ENCODE results near the gene SLC50A1. TPM values are rescaled to one million over a fixed set of nuclear protein-coding genes. Genes with fewer than 3 reads are reported as not detected.

SLC50A1 gene, protein sequence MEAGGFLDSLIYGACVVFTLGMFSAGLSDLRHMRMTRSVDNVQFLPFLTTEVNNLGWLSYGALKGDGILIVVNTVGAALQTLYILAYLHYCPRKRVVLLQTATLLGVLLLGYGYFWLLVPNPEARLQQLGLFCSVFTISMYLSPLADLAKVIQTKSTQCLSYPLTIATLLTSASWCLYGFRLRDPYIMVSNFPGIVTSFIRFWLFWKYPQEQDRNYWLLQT
- polyA plus RNA-seq (ENCODE audit: insufficient read depth in 1 of 5, insufficient read length in 5 of 5, low replicate concordance in 1 of 5) = 10 to 100 TPM; 32.7 to 41.6 (median 37.3) TPM
- long read RNA-seq, donor 1, partial matches to known transcripts = 0 of 7 reads
- long read RNA-seq, donor 1, other reads (novel, unspliced or antisense) = 0 of 7 reads
- long read RNA-seq, donor 2, partial matches to known transcripts = 0 of 6 reads
- long read RNA-seq, donor 2, other reads (novel, unspliced or antisense) = 0 of 6 reads
- long read RNA-seq, donor 3, partial matches to known transcripts = 0 of 8 reads
- long read RNA-seq, donor 3, other reads (novel, unspliced or antisense) = 0 of 8 reads
- long read RNA-seq, donor 4, partial matches to known transcripts = 0 of 3 reads
- long read RNA-seq, donor 4, other reads (novel, unspliced or antisense) = 0 of 3 reads
- long read RNA-seq, donor 5, partial matches to known transcripts = 0 of 4 reads
- long read RNA-seq, donor 5, other reads (novel, unspliced or antisense) = 0 of 4 reads
- long read RNA-seq, donor 6, transcript SLC50A1-203 (6 exons, 1,300 nt) = major isoform, 9 of 11 reads
- long read RNA-seq, donor 6, partial matches to known transcripts = 0 of 11 reads
- long read RNA-seq, donor 6, other reads (novel, unspliced or antisense) = 0 of 11 reads
- long read RNA-seq, donor 7, partial matches to known transcripts = 0 of 5 reads
- long read RNA-seq, donor 7, other reads (novel, unspliced or antisense) = 0 of 5 reads
- long read RNA-seq, donor 8, partial matches to known transcripts = 0 of 3 reads
- long read RNA-seq, donor 8, other reads (novel, unspliced or antisense) = 0 of 3 reads

GRCh38 chr1:155135415-155136028, at the start of gene SLC50A1:
SLC50A1 (plus strand) TSS chr1:155135852; CDS start chr1:155135912, 60 bp downstream.
- DNase-seq = peak; percentile 95

GRCh38 chr1:155086128-155086741, 49.4 kb upstream of the SLC50A1 start:
- no peak for DNase-seq

GRCh38 chr1:155086856-155087535, 48.7 kb upstream of the SLC50A1 start:
- DNase-seq = no peak

DNA sequence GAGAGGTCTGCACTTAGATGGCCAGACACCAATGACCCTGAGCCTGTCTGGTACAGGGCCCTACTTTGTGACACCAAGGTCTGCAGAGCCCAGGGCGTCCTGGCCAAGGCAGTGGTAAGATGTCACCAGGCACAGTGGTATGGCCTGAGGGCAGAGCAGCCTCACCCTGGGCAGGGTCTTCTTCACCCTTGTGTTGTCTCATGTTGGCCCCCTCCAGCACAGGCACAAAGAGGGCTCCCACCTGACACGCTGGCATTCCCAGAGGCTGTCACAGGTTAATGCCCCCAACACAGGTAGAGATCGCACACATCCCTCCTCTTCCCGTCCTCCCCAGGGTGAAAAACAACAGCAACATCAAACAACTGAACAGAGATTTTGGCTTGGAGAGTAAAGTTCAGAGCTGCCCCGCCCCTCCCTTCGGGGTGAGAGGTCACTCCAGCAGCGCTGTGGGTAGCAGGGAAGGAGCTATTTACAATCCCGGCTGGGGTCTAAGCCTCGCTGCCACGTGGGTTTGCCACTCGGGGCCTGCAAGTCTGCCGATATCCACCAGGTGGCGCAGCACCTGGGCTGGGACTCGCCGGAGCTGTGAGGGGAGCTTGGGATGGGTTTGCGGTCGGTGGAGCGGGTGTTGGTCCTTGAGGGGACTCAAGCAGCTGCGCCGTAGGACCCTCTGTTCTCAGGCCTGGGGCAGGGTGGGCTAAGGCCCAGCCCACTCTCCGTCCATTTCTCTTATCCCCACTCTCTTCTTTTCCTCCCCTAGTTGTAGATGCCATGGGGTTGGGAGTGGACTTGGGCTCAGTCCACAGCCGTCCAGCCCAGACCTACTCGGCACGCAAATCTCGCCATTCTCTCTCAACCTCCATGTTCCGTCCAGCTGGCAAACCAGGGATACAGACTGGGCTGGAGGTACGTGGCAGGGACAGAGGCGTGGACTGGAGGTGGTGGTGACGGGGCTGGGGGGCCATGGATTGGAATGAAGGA, 44.3 kb upstream of the SLC50A1 start:
- peak in 1 of 2 donors; percentile 73 for DNase-seq

GRCh38 chr1:155092131-155092530, 43.5 kb upstream of the SLC50A1 start:
- no peak for DNase-seq

- no peak for DNase-seq
Observed at GRCh38 chr1:155092641-155093040, 43.0 kb upstream of the SLC50A1 start.

GRCh38 chr1:155093911-155094621, 41.6 kb upstream of the SLC50A1 start:
- DNase-seq = no peak

GRCh38 chr1:155094622-155094948, 41.1 kb upstream of the SLC50A1 start:
- no peak for DNase-seq

DNA sequence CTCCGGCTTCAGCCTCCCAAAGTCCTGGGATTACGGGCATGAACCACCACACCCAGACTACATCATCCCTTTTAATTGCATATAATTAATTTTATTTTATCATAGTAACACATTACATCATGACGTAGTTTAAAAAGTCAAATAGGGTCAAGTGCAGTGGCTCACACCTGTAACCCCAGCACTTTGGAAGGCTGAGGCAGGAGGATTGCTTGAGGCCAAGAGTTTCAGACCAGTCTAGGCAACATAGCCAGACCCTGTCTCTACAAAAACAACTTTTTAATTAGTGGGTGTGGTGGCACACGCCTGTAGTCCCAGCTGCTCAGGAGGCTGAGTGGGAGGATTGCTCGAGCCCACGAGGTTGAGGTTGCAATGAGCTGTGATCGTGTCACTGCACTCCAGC, 36.3 kb upstream of the SLC50A1 start:
- DNase-seq = no peak

DNA sequence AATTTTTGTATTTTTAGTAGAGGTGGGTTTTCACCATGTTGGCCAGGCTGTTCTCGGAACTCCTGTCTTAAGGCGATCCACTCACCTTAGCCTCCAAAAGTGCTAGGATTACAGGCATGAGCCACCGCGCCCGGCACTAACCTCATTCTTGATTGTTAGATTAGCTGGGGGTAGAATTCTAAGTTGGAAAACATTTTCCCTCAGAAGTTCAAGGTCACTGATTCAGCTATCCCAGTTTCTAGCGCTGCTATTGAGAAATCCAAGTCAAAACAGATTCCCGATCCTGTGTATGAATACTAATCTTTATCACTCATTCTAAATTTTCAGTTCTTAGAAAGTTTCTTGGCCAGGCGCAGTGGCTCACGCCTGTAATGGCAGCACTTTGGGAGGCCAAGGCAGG, 32.3 kb upstream of the SLC50A1 start:
- DNase-seq = no peak

DNA sequence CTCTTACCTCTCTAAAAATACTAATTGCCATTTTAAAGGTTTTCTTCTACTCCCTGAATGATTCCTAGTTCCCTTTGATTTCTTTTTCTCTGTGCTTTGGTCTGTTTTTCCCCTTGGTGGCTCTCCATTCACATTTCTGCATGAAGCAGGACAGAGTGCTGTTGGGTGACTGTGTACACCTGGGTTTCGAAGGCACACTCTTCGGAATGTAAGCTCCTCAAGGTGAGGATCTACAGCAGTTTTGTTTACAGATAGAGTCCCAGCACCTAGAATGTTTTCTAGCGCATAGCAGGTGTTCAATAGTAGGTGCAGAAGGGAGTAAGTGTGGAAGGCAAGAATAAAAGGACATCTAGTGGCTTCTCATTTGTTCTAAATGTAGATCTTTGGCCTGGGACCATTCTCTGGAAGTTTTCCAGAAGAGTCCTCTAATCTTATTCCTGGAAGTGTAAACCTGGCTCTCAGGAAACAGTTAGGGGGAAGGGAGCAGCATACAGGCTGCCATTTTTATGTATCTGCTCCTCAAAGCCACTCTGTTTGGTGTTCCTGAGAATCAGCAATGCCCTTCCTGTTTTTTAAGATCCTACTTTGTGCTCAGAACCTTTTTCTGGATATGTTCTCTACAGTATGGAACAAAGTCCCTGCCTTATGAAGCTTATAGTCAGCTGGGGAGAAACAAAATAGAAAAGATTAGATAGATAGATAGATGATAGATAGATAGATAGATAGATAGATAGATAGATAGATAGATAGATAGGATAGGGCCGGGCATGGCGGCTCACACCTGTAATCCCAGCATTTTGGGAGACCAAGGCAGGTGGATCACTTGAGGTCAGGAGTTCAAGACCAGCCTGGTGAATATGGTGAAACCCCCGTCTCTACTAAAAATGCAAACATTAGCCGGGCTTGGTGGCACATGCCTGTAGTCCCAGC, 30.8 kb upstream of the SLC50A1 start:
- DNase-seq = no peak

- no peak for DNase-seq
Observed at GRCh38 chr1:155105604-155106011, 30.0 kb upstream of the SLC50A1 start.

- no peak for DNase-seq
Observed at GRCh38 chr1:155106862-155107261, 28.8 kb upstream of the SLC50A1 start.

DNA sequence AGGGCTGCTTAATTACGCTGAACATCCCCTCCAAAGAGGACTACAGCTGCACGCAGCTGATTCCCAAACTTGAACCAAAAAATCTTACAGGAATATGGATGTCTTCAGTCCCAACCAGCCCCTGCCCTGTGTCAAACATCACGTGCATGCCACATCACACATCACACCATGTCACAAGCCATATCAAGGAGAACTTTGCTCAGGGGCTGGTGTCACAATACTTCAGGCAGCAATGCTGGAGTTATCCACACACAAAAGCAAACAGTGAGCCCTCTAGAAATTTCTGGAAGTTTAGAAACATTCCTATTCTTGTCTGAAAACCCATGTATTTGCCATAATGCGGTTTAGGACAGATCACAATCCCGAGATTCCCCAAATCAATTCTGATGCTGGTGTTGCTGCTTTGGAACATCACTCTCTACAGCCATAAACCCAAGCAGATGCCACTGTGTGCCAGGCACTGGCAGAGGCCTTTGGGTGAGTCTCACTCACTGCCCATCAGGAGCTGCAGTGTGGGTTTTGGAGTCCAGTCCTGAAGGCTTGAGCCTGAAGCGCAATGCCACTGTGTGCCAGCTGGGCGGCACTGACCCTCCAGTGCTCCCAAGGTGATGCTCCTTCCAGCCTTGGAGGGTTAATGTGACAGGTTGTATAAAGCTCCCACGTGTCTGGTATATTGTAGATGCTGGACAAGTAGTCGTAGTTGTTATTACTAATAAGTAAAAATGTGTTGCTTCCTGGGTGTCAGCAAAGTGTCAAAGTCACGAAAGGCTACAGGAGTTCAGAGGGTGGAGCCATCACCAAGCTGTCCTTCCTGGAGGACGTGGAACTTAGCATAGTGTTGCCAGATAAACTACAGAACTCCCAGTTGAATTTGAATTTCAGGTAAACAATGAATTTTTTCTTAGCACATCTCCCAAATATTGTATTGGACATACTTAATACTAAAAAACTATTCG, 28.1 kb upstream of the SLC50A1 start:
- no peak for DNase-seq

DNA sequence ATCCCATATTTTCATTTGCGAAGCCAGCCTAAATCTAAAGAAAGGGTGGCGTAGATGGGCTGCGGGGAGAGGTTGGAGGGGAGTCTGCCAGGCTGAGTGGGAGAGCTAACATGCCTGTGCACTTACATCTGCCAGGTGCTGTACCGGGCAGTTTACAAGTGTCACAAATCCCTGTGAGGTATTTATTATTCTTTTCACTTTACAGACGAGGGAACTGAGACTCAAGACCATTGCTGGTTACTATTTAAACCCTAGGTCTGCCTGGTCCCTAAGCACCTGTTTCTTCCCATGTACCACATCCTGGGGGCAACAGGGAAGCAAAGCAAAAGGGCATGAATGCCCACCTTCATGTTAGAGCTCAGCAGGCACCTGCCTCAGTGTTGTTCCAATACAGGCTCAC, 27.4 kb upstream of the SLC50A1 start:
- no peak for DNase-seq

DNA sequence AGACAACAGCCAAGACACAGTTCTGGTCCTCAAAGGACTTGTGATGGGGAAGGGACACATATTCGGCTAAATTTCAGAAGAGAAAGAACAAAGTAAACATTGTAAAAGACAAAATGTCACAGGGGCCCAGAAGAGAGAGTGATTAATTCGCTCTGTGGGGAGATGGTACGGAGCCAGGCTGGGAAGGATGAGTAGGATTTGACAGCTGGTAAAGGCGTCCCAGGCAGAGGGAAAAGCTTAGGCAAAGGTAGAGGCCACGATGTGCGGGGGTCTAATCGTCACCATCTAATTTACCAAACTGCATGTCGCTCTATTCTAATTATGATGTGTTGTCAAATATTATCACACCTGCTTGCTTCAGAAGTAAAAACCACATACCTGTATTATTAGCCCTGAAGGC, 25.3 kb upstream of the SLC50A1 start:
- DNase-seq = no peak

DNA sequence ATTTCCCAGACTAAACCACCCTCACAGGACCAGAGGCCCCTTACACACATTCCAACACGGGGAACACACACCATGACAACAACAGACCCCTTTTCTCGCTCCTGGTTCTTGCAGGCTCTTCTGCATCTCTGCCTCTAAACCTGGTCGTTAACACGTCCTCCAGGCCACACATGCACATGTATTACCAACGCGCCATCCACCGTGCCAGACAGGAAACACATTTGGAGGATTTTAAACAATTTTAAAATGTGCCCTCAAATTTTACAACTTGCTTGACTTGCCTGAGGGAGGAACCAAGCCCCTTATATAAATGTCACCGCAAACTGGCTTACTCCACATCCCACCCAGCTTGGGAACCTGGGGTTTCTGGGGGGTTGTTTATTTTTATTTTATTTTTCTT, 24.8 kb upstream of the SLC50A1 start:
- DNase-seq = no peak

Measured in right lung (tissue), 10 donors.